ENCODE results near the gene NADK.

NADK gene, protein sequence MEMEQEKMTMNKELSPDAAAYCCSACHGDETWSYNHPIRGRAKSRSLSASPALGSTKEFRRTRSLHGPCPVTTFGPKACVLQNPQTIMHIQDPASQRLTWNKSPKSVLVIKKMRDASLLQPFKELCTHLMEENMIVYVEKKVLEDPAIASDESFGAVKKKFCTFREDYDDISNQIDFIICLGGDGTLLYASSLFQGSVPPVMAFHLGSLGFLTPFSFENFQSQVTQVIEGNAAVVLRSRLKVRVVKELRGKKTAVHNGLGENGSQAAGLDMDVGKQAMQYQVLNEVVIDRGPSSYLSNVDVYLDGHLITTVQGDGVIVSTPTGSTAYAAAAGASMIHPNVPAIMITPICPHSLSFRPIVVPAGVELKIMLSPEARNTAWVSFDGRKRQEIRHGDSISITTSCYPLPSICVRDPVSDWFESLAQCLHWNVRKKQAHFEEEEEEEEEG

GRCh38 chr1:1777950-1778662 lies at the start of gene NADK:
TSS of gene NADK (minus strand) at chr1:1778470. CDS start at chr1:1765406, 13,064 bp downstream.
- in situ Hi-C loops (cut with MboI; ENCODE audit: low pct_unique_long_range_greater_than_20kb, low sequenced_read_pairs) = no loop called here
- DNase-seq = no peak

DNA sequence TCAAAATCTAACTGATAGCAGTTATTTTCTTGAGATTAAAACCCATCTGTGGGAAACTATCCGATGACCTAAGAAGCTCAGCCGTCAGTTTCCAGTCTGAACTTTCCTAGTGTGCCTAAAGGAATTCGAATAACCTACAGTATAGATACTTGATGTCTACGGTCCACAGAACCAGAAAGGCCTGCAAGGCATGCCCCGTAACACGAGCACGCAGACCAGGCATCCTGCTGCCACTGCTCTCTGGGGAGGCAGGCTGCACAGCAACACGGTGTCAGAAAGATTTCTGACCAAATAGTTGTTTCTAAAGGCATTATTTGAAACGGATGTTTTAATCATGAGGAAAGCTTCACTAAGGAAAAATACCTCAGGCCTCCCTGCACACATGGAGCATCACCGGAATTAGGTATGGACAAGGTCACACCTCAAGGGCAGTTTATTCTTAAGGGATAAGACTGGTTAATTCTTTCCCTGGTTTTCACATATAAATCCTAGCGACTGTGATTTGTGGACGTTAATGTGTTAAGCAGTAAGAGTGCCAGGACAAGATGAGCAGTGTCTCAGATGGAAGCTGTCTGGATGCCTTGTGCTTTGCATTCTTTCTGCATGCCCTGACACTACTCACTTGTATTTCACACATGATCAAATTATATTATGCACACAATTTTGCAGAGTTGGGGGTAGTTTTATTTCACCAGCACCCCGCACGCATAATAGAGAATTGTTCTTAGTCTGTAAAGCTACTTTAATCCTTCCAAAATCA lies 49.0 kb upstream of the NADK start:
- in situ Hi-C loops (cut with MboI; ENCODE audit: low pct_unique_long_range_greater_than_20kb, low sequenced_read_pairs) = no loop called here
- DNase-seq = no peak

DNA sequence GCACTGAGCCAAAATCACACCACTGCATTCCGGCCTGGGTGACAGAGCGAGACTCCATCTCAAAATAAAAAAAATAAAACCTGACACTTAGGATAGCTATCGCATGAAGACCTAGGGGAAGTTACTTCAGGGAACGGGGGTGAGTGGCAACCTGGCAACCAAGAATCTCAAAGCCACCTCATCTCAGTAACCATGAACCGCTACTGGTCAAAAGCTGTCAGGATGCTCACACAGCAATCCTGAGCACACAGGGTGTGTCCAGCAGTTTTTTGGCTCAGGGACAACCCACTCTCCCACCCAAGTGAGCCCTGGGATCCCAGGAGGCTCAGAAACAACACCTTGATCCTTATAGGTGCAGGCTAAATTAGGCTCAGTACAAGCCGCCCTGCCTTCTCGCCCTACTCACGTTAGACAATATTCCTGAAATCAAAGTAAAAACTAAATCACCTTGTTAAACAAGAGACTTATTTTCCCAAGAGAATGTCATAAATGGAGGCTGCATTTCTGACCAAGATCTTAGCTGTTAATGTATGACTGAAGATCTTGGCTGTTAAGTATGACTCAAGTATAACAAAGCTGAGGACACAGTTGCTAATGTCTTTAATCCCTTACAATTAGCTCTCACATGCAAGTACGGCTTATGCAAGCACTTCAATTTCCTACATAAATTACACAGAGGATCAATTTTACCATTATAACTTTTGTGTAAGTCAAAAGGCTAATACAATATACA lies 48.3 kb upstream of the NADK start:
- in situ Hi-C loops (cut with MboI; ENCODE audit: low pct_unique_long_range_greater_than_20kb, low sequenced_read_pairs) = no loop called here
- no peak for DNase-seq

- in situ Hi-C loops (cut with MboI; ENCODE audit: low pct_unique_long_range_greater_than_20kb, low sequenced_read_pairs) = no loop called here
- no peak for DNase-seq
Observed at GRCh38 chr1:1825217-1825616, 46.9 kb upstream of the NADK start.

GRCh38 chr1:1819762-1820161 lies 41.5 kb upstream of the NADK start:
- DNase-seq = no peak
- in situ Hi-C loops (cut with MboI; ENCODE audit: low pct_unique_long_range_greater_than_20kb, low sequenced_read_pairs) = no loop called here

DNA sequence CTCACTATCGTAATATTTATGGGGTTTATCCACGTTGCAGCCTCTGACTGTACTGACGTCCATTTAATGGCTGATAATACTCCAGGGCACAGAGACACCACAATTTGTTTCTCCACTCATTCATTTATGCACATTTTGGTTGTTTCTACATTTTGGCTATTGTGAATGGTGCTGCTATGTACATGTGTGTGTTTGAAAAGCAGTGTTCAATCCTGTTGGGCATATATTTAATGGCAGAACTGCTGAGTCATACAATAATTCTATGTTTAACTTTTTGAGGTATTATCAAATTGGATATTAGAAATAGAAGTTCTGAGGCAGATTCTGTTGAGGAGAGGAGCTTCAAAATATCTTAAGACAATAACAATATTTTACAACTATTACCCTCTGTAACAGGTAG lies 39.0 kb upstream of the NADK start:
- no peak for DNase-seq
- in situ Hi-C loops (cut with MboI; ENCODE audit: low pct_unique_long_range_greater_than_20kb, low sequenced_read_pairs) = no loop called here

DNA sequence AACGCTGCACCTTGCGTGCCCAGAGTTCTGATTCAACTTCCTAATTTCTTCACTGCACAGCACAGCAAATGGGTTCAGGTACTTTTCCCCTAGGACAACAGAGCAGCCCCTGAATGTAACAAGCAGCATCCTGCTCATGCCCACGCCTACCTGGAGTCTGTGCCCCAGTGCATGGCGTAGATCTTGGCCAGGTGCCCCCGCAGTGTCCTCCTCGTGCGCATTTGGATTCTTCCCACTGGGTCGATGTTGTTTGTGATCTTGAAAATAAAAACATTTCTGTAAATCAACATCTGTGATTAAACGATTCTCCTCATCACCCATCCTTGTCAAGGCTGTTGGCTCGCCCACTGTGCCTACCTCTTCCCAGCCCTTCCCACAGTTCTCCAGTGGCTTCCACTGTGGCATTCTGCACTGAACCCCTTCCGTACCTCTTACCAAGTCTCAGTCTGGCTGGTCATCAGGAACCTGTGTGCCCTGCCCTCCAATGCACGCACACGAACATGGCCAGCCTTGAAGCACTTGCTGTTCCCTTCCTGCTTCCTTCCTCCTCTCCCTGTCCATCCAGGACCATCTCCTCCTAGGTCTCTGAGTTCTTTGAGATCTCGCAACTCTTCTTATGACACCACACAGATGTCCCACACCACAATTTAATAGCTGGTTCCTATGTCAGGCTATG lies 37.5 kb upstream of the NADK start:
- DNase-seq = no peak
- in situ Hi-C loops (cut with MboI; ENCODE audit: low pct_unique_long_range_greater_than_20kb, low sequenced_read_pairs) = no loop called here

GRCh38 chr1:1809489-1809888 lies 31.2 kb upstream of the NADK start:
- DNase-seq = no peak
- in situ Hi-C loops (cut with MboI; ENCODE audit: low pct_unique_long_range_greater_than_20kb, low sequenced_read_pairs) = no loop called here

GRCh38 chr1:1808206-1808605 lies 29.9 kb upstream of the NADK start:
- no peak for DNase-seq
- in situ Hi-C loops (cut with MboI; ENCODE audit: low pct_unique_long_range_greater_than_20kb, low sequenced_read_pairs) = no loop called here

DNA sequence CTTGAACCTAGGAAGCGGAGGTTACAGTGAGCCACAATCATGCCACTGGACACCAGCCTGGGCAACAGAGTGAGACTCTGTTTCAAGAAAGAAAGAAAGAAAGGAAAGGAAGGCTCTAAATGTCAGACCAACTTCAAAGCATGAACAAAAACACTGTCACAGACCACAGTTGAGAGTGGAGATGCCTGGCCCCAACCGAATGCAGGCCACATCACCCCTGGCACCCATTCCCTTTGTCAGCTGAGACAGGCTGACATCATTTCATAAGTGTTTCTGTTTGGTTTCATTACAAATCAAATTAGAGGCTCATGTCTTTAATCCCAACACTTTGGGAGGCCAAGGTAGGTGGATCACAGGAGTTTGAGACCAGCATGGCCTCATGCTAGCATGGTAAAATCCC lies 28.6 kb upstream of the NADK start:
- in situ Hi-C loops (cut with MboI; ENCODE audit: low pct_unique_long_range_greater_than_20kb, low sequenced_read_pairs) = no loop called here
- DNase-seq = no peak

- DNase-seq = no peak
- in situ Hi-C loops (cut with MboI; ENCODE audit: low pct_unique_long_range_greater_than_20kb, low sequenced_read_pairs) = no loop called here
Observed at GRCh38 chr1:1804301-1804700, 26.0 kb upstream of the NADK start.

GRCh38 chr1:1802871-1803270 lies 24.6 kb upstream of the NADK start:
- DNase-seq = no peak
- in situ Hi-C loops (cut with MboI; ENCODE audit: low pct_unique_long_range_greater_than_20kb, low sequenced_read_pairs) = no loop called here

DNA sequence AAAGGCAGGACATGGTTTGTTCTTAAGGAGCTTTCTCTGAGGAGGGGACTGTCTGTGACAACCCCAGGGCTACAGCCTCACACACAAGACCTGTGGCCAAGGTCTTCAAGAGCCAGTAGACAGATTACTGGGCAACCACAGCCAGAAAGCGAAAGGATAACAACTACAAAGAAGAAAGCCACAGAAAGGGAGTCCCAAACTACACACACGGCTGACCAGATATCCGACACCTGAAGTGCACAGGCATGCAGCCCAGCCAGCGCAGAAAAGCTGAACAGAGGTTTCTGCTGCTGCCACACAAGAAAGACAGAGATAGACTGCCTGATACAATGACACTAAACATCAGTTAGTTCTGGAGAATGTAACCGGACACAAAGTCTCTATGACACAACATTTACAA lies 21.4 kb upstream of the NADK start:
- no peak for DNase-seq
- in situ Hi-C loops (cut with MboI; ENCODE audit: low pct_unique_long_range_greater_than_20kb, low sequenced_read_pairs) = no loop called here

- in situ Hi-C loops (cut with MboI; ENCODE audit: low pct_unique_long_range_greater_than_20kb, low sequenced_read_pairs) = no loop called here
- no peak for DNase-seq
Observed at GRCh38 chr1:1797731-1798341, 19.6 kb upstream of the NADK start.

- in situ Hi-C loops (cut with MboI; ENCODE audit: low pct_unique_long_range_greater_than_20kb, low sequenced_read_pairs) = no loop called here
Observed at GRCh38 chr1:1796466-1796865, 18.2 kb upstream of the NADK start.

GRCh38 chr1:1794999-1795398 lies 16.7 kb upstream of the NADK start:
- no peak for DNase-seq
- in situ Hi-C loops (cut with MboI; ENCODE audit: low pct_unique_long_range_greater_than_20kb, low sequenced_read_pairs) = no loop called here

More at GRCh38 chr1:1796466-1796865, 18.2 kb upstream of the NADK start:
- peak; percentile 15 for DNase-seq

- DNase-seq = no peak
- in situ Hi-C loops (cut with MboI; ENCODE audit: low pct_unique_long_range_greater_than_20kb, low sequenced_read_pairs) = no loop called here
Observed at GRCh38 chr1:1793481-1794244, 15.4 kb upstream of the NADK start.
